PFSK-1 (cell line): ENCODE data around the gene LDLRAP1.

Source experiments
- FOXP2 ChIP-seq: optimal IDR thresholded peaks from 2 replicates; pipeline ENCODE3; 2011; ENCODE audit warnings: borderline replicate concordance, control low read depth, inconsistent platforms; ENCODE audit not compliant: insufficient read depth; ENCODE audit errors: extremely low read length, extremely low read depth
- POLR2AphosphoS5 ChIP-seq: IDR thresholded peaks from 2 replicates; pipeline ENCODE4 v1.6.1; 2012; ENCODE audit warnings: low read depth, mild to moderate bottlenecking, control low read depth, low read length, moderate library complexity
- REST ChIP-seq, 2 experiments: IDR thresholded peaks; 2 replicates each; pipeline versions ENCODE4 v1.6.1 to v1.8.0; 2011 to 2012; ENCODE audit warnings: low read depth in 2 of 2, low read length in 2 of 2, control low read depth in 1 of 2, inconsistent platforms in 1 of 2, mild to moderate bottlenecking in 1 of 2, moderate library complexity in 1 of 2; ENCODE audit not compliant: insufficient read depth in 1 of 2
- SIN3A ChIP-seq: IDR thresholded peaks from 2 replicates; pipeline ENCODE4 v1.6.1; 2012; ENCODE audit warnings: mild to moderate bottlenecking, low read length, moderate library complexity, borderline replicate concordance; ENCODE audit not compliant: insufficient read depth
- TAF1 ChIP-seq: IDR thresholded peaks from 2 replicates; pipeline ENCODE4 v1.6.1; 2012; ENCODE audit warnings: low read length, control low read depth, borderline replicate concordance; ENCODE audit not compliant: insufficient read depth

LDLRAP1 gene

GRCh38 chr1:25522031-25522655, 21.3 kb upstream of the LDLRAP1 start:
- TF ChIP-seq FOXP2 (no peak), REST (IDR thresholded peaks at IDR 0.05; ENCODE audit: insufficient read depth in 1 of 2, low read depth in 2 of 2, low read length in 2 of 2) (no peak), SIN3A (no peak), POLR2AphosphoS5 (no peak)

GRCh38 chr1:25523542-25523941, 19.9 kb upstream of the LDLRAP1 start:
- TF ChIP-seq SIN3A = no peak
- TF ChIP-seq FOXP2 = no peak
- no peak for TF ChIP-seq TAF1
- no peak for TF ChIP-seq REST (IDR thresholded peaks at IDR 0.05; ENCODE audit: insufficient read depth in 1 of 2, low read depth in 2 of 2, low read length in 2 of 2)
- TF ChIP-seq POLR2AphosphoS5 = no peak

GRCh38 chr1:25524568-25525360, 18.6 kb upstream of the LDLRAP1 start:
- TF ChIP-seq POLR2AphosphoS5 (no peak), FOXP2 (no peak), SIN3A (no peak), TAF1 (no peak), REST (IDR thresholded peaks at IDR 0.05; ENCODE audit: insufficient read depth in 1 of 2, low read depth in 2 of 2, low read length in 2 of 2) (no peak)

- no peak for TF ChIP-seq FOXP2
- TF ChIP-seq SIN3A = no peak
- no peak for TF ChIP-seq POLR2AphosphoS5
Measured at GRCh38 chr1:25525361-25525688, 18.1 kb upstream of the LDLRAP1 start.

- no peak for TF ChIP-seq SIN3A
- TF ChIP-seq TAF1 = no peak
- no peak for TF ChIP-seq REST (IDR thresholded peaks at IDR 0.05; ENCODE audit: insufficient read depth in 1 of 2, low read depth in 2 of 2, low read length in 2 of 2)
- no peak for TF ChIP-seq POLR2AphosphoS5
- no peak for TF ChIP-seq FOXP2
Measured at GRCh38 chr1:25526753-25527152, 16.7 kb upstream of the LDLRAP1 start.
